HG02763 (cell line): ENCODE results near the gene CFAP221.

Experiments
- ATAC-seq: cut with Tn5 transposase; IDR thresholded peaks from one replicate; pipeline ENCODE4 v1.9.1; 2021; ENCODE audit warnings: mild to moderate bottlenecking, moderate library complexity; ENCODE audit not compliant: unreplicated experiment

Gene CFAP221

DNA sequence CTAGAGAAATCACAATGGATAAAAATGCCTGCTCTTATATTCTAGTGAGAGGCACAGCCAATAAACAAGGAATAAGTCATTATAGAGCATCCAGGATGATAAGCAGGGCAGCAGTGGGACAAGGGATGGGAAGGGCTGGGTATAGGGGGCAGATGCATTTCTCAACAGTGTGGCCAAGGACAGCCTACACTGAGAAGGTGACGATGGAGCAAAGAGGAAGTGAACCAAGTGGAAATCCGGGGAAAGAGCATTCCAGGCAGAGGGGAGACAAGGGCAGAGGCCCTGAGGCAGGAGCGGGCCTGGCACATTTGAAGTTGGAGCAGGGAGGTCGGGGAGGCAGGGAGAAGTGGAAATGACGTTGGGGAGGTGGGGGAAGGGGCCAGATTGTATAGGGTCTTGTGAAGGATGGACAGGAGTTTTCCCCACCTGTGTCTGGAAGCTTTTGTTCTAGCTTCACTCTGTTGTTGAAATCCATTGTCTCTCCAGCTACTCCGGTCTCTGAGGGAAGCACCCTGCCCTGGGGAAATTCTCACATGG, 152.3 kb downstream of the CFAP221 start:
- no peak for ATAC-seq

DNA sequence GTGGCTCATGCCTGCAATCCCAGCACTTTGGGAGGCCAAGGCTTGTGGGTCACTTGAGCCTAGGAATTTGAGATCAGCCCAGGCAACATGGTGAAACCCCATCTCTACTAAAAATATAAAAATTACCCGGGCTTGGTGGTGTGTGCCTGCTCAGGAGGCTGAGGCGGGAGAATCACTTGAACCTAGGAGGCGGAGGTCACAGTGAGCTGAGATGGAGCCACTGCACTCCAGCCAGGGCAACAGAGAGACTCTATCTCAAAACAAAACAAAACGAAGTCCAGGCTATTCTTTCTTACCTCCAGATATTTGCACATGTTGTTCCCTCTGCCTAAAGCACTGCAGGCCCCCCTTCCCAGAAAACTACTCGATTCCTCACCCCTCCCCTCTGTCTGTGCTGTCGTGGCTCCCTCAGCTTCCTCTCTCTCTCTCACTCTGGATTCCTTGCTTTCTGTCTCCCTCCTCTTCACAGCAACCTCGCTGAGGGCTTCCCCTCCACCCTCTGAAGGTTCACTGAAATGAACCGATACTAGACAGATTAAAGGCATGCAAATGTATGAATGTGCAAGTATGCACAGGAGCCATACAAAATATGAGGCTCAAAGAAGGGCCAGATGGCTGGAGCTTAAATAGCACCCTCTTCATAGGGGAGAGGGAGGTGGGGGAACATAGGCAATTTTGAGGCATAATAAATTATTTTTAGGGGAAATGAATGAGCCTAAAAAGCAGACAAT, 153.2 kb downstream of the CFAP221 start:
- peak; percentile 72 for ATAC-seq

DNA sequence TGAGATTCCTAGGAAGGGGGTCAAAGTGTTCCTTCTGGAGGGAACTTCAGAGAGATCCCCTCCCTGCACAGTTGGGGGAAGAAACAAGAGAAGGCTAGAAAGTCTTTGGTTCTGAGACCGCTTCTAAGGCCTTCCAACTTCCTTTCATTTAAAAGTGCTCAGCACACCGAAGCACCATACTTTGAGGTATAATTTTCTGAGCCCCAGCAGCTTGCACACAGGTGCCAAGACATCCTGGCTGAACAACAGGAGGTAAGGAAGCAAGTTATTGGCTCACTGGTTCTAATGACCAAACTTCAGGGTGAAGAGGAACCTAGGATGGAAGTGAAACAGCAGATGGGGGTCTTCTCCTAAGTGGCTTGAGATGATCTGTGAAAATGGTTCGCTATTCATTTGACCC, 154.0 kb downstream of the CFAP221 start:
- ATAC-seq: no peak

DNA sequence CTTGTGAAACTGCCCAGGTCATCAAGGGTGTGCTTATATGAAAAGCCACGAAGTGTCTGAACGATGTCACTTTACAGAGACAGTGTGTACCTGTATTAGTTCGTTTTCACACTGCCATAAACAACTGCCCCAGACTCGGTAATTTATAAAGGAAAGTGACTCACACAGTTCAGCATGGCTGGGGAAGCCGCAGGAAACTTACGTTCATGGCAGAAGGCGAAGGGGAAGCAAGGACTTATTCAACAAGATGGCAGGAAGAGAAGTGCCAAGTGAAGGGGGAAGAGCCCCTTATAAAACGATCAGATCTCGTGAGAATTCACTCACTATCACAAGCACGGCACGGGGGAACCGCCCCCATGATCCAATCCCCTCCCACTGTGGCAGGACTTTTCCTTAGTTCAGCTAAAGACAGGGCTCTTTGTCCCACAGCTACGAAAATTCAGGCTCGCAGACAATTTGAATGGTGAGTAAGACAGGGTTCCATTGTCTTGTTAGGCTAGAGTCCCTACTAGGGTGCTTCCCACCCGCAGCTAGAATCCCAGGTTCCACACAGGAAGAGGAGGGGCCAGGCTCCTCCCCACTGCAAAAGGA, 154.9 kb downstream of the CFAP221 start:
- no peak for ATAC-seq

DNA sequence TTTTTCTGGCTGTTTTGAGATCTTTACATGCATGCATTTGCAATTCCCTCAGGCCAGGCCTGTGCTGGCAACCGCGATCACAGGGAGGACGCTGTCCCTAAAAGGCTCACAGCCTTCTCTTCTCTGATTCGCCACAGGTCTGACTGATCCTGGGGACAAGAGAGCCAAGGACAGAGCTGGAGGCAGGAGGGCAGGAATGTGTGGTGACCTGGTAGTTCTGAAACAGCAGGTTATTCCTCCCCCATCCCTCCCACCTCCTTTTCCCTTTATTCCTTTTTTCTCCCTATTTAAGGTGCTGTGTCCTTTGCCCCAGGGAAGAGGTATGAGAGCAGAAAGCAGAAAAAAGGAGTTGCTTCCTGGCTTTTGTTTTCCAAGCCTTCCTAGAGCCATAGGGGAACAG, 156.6 kb downstream of the CFAP221 start:
- no peak for ATAC-seq

DNA sequence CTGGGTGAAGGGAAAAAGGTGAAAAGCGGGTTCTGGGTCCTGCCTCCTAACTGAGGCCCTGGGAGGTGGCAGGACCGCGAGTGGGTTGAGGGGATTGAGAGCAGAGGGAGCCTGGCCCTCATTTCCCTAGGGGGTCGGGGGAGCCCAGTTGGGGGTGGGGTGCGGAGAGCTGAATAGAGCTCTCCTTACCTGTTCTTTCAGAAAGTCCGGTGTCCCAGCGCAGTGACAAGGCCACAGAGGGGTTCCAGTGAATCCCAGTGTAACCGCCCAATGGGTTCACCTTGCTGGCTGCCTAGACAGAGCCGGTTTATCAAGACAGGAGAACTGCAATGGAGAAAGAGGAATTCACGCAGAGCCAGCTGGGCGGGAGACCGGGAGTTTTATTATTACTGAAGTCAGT, 157.1 kb downstream of the CFAP221 start:
- no peak for ATAC-seq

DNA sequence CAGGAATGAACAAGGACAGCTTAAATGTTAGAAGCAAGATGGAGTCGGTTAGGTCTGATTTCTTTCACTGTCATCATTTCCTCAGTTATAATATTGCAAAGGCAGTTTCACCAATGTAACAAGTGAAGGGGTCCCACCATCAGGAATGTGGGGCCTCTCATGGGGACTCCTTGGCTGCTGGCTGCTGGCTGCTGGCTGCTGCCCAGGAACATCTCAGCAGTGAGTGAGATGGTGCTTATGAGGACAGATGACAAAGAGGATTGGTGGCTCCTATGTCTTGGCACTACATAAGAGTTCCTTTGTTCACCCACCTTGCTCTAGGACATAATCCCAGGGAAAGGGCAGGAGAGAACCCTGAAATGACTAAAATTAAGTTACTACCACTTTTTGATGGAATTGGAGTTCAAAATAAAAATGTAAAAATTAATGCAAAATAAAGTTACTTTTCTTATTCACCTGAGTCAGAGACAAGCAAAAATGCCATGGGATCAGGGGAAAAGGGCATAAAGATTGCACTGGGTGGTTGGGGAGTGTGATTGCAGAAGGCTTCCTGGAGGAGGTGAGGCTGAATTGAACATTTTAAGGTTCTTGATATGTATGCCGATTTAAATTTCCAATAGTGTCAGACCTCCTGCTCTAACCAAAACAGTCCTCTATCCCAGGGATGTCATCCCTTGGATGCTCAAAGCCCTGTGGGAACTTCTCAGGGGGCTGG, 158.1 kb downstream of the CFAP221 start:
- no peak for ATAC-seq

DNA sequence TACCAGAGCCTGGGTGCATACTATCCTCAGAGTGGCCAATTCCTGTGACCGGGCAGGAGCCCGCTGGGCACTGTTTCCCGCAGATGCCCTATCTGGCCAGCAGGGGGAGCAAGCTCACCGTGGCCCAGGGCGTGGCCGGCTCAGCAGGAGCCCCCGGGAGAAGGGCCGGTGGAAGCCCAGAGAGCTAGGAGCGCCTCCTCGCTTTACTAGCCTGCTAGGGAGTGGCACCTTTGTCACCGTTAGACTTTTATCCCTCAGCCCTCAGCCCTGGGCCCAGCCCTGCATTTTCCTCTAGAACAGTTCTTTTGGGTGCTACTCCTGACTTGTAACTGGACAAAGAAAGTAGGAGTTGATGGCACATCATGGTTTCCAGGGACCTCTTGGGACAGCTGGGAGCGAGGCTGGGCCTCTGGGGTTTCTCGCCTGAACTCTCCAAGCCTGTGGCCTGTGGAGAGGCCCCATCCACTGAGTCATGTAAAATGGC, 158.7 kb downstream of the CFAP221 start:
- peak; percentile 80 for ATAC-seq

DNA sequence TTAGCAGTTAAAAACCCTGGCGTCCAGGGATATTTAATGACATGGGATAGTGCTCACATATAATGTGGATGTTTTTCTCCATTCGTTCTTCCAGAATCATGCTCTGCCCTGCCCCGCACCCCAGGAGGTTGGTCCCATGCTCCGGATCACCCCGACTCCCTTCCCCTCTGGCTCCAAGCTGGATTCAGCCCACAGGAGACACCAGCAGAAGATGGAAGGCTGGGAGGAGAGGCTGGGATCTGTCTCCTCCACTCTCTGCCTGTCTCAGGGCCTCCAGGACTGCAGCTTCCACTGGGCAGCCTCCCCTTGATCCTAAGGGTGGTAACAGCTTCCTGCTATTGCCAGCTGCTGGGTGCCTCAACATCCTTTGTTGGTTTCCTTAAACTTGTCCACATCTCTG, 159.3 kb downstream of the CFAP221 start:
- no peak for ATAC-seq

DNA sequence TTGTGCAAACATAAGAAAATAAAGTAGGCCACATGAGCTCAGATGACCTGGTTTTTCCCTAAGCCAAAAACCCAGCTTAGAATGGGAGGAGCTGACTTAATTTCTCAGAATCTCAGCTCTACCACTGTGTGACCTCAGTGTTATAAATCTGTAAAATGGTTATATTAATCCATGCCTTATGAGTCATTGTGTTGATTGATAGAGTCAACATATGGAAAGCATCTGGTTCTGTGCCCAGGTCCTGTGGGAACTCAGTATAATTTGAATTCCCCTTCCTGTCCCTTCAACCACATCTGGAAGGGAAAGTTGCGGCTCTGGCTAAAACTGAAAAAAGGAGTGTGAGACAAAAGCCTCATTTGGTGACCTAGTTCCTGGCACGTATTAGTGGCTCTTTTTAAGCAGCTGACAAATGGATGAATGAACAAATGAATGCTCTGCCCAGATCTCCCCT, 160.4 kb downstream of the CFAP221 start:
- no peak for ATAC-seq

DNA sequence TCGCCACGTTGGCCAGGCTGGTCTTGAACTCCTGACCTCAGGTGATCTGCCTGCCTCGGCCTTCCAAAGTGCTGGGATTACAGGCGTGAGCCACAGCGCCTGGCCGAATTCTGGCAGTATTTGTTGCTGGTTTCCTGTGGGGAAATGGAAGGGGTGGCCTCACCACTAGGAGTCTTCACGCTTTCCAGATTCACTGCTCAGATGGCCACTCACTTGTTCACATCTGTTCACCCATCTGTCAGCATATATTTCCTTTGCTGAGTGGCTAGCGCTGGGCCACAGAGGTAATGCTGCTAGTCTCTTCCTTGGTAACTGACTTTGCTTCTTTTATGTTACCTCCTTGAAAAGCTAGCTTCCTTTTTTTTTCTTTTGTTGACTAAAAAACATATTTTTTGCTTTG, 162.0 kb downstream of the CFAP221 start:
- ATAC-seq: no peak
